A673 (cell line): Measurements from ENCODE around the gene PREX1.

Experiments used
- CTCF ChIP-seq: fragments of 300-800, 200-600 bp; sonication (generic); conservative IDR thresholded peaks from 2 replicates; pipeline ENCODE4 v1.5.1; 2017; ENCODE audit warnings: low read depth, mild to moderate bottlenecking, antibody characterized with exemption, low read length, moderate library complexity, mixed read lengths
- EZH2 ChIP-seq: fragments of 200-600 bp; sonication (generic); IDR thresholded peaks from 2 replicates; pipeline ENCODE4 v1.6.1; 2017; ENCODE audit warnings: borderline replicate concordance, low read depth, mild to moderate bottlenecking, mixed read lengths, antibody characterized with exemption, low read length; ENCODE audit not compliant: poor library complexity, severe bottlenecking

- TF ChIP-seq CTCF (no peak), EZH2 (no peak)
Measured at GRCh38 chr20:48623176-48623905, 204.5 kb downstream of the PREX1 start.
